Measurements from ENCODE around the gene SERPINE2. TPM values are rescaled to one million over a fixed set of nuclear protein-coding genes. Genes with fewer than 3 reads are reported as not detected.

SERPINE2 gene
- polyA plus RNA-seq, 3 donors, result not detected

- Histone ChIP-seq H3K36me3 (replicated peaks in 1 of 2; ENCODE audit: control insufficient read depth in 1 of 2, insufficient read depth in 2 of 2, low read length in 2 of 2) (no peaks in the 10 kb centered on the region), H3K4me3 (replicated peaks in 1 of 3; ENCODE audit: low read depth in 2 of 3, low read length in 3 of 3) (no peak overlapping the region), H4K20me1 (ENCODE audit: insufficient read depth, low read length) (peaks cover 15% of the 10 kb centered on the region), H2AFZ (ENCODE audit: insufficient read depth, low read depth, low read length, poor library complexity, severe bottlenecking) (no peak overlapping the region), H3K9ac (ENCODE audit: insufficient read depth, low read length, poor library complexity, severe bottlenecking) (no peak overlapping the region), H3K4me2 (replicated peaks; ENCODE audit: extremely low read depth, low read length, poor library complexity, severe bottlenecking) (no peak overlapping the region), H3K27ac (ENCODE audit: low read depth in 1 of 2, low read length in 2 of 2) (no peak overlapping the region), H3K27me3 (ENCODE audit: control insufficient read depth in 2 of 2, insufficient read depth in 2 of 2, low read length in 2 of 2) (no peaks in the 10 kb centered on the region), H3K4me1 (ENCODE audit: control insufficient read depth in 1 of 2, insufficient read depth in 2 of 2, low read length in 2 of 2) (peaks cover 12 to 23% of the 10 kb centered on the region in 2 donors), H3K79me2 (ENCODE audit: insufficient read depth, low read length) (peaks cover 31% of the 10 kb centered on the region), H3K9me3 (replicated peaks in 1 of 2; ENCODE audit: control insufficient read depth in 1 of 2, insufficient read depth in 1 of 2, low read length in 2 of 2) (no peaks in the 10 kb centered on the region)
- peaks cover 0 to 5% of the 10 kb centered on the region in 2 donors for H3K36me3 Mint-ChIP-seq
- H3K9me3 Mint-ChIP-seq, result no peaks in the 10 kb centered on the region
- WGBS (ENCODE audit: insufficient coverage), result 95% methylated on average over 3 of the region's 5 CpGs
- intact Hi-C loops (cut with micrococcal nuclease), result no loop called here
- no peak for DNase-seq
- peaks cover 33% of the 10 kb centered on the region for H3K4me1 Mint-ChIP-seq
- no peak for TF ChIP-seq CTCF (IDR thresholded peaks at IDR 0.05)
- H3K27ac Mint-ChIP-seq, result peak overlapping the region in 2 of 7 donors; percentile 19 to 41
- H3K27me3 Mint-ChIP-seq (ENCODE audit: low read depth in 3 of 3), result peaks cover 0 to 7% (median 0%) of the 10 kb centered on the region in 3 donors
- no peak overlapping the region for H3K4me3 Mint-ChIP-seq
These were observed 91.3 kb downstream of the SERPINE2 start for GRCh38 chr2:223947711-223948205.

GRCh38 chr2:223945755-223946154 lies 93.3 kb downstream of the SERPINE2 start:
- intact Hi-C loops (cut with micrococcal nuclease), result no loop called here
- TF ChIP-seq CTCF (IDR thresholded peaks at IDR 0.05), result no peak
- Histone ChIP-seq H4K20me1 (ENCODE audit: insufficient read depth, low read length) (peaks cover 30% of the 10 kb centered on the region), H3K36me3 (replicated peaks in 1 of 2; ENCODE audit: control insufficient read depth in 1 of 2, insufficient read depth in 2 of 2, low read length in 2 of 2) (no peaks in the 10 kb centered on the region), H3K4me2 (replicated peaks; ENCODE audit: extremely low read depth, low read length, poor library complexity, severe bottlenecking) (peak overlapping the region; percentile 92), H3K4me3 (replicated peaks in 1 of 3; ENCODE audit: low read depth in 2 of 3, low read length in 3 of 3) (peak overlapping the region in 1 of 3 experiments; percentile 81), H3K79me2 (ENCODE audit: insufficient read depth, low read length) (peaks cover 50% of the 10 kb centered on the region), H3K27me3 (ENCODE audit: control insufficient read depth in 2 of 2, insufficient read depth in 2 of 2, low read length in 2 of 2) (no peaks in the 10 kb centered on the region), H3K9me3 (replicated peaks in 1 of 2; ENCODE audit: control insufficient read depth in 1 of 2, insufficient read depth in 1 of 2, low read length in 2 of 2) (no peaks in the 10 kb centered on the region), H3K9ac (ENCODE audit: insufficient read depth, low read length, poor library complexity, severe bottlenecking) (no peak overlapping the region), H3K4me1 (ENCODE audit: control insufficient read depth in 1 of 2, insufficient read depth in 2 of 2, low read length in 2 of 2) (peaks cover 9 to 24% of the 10 kb centered on the region in 2 donors), H2AFZ (ENCODE audit: insufficient read depth, low read depth, low read length, poor library complexity, severe bottlenecking) (peak overlapping the region; percentile 91), H3K27ac (ENCODE audit: low read depth in 1 of 2, low read length in 2 of 2) (no peak overlapping the region)
- Mint-ChIP-seq H3K4me1 (peaks cover 38% of the 10 kb centered on the region), H3K4me3 (no peak overlapping the region), H3K9me3 (no peaks in the 10 kb centered on the region), H3K36me3 (peaks cover 0 to 8% of the 10 kb centered on the region in 2 donors), H3K27ac (peak overlapping the region in 1 of 7 donors; percentile 39), H3K27me3 (ENCODE audit: low read depth in 3 of 3) (peaks cover 0 to 5% (median 0%) of the 10 kb centered on the region in 3 donors)
- DNase-seq, result no peak
- WGBS (ENCODE audit: insufficient coverage), result no CpG with 5 or more reads among the region's 4 CpGs

Data from CD14-positive monocyte (primary cell).